GM12874 (cell line): ENCODE data around the gene PLEKHG3.

Experiments used
- CTCF ChIP-seq: IDR thresholded peaks from 2 replicates; pipeline ENCODE4 v1.5.1; 2011; ENCODE audit warnings: low read depth, mild to moderate bottlenecking, control low read depth, low read length, moderate library complexity; ENCODE audit not compliant: insufficient read depth

PLEKHG3 gene

GRCh38 chr14:64713677-64714076 lies 9.5 kb downstream of the PLEKHG3 start:
- TF ChIP-seq CTCF, result no peak

- TF ChIP-seq CTCF, result no peak
Observed at GRCh38 chr14:64714432-64715025, 10.3 kb downstream of the PLEKHG3 start.

- TF ChIP-seq CTCF, result no peak
Observed at GRCh38 chr14:64715146-64715627, 11.0 kb downstream of the PLEKHG3 start.

GRCh38 chr14:64715628-64716412 lies 11.6 kb downstream of the PLEKHG3 start:
- no peak for TF ChIP-seq CTCF

DNA sequence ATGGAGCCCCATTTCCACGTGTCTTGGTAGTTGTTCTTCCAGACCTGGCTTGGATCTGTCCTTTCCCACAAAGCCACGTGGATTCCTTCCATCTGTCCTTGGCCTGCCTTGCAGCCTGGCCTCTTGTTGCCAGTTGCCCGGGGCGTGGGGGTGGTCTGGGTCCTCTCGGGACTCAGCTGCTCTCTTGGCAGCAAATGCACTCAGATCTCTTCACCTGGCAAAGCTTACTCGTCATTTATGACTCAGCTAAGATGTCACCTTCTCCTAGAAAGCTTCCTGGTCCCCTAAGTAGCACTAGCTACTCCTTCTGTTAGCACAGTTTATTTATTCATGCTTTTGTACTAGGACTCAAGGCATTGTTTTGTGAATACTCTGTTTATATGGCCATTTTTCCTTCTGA lies 13.6 kb downstream of the PLEKHG3 start:
- no peak for TF ChIP-seq CTCF

- no peak for TF ChIP-seq CTCF
Observed at GRCh38 chr14:64718762-64719161, 14.5 kb downstream of the PLEKHG3 start.

GRCh38 chr14:64719601-64720000 lies 15.4 kb downstream of the PLEKHG3 start:
- TF ChIP-seq CTCF, result no peak
